SK-N-DZ (cell line): Measurements from ENCODE around the gene CDAN1. TPM values are rescaled to one million over a fixed set of nuclear protein-coding genes. Genes with fewer than 3 reads are reported as not detected.
A peak's percentile ranks its signal among the peaks of the same experiment; 100 is the strongest.
"Not testable (repeated sequence)": the region's sequence is repeated elsewhere in the genome, so short reads cannot be mapped to it uniquely, and the experiment has no call there.

Experiments used
- DNase-seq: peaks from one replicate; pipeline ENCODE4 v3.0.0-alpha.2; 2015; ENCODE audit warnings: low spot score
- polyA plus RNA-seq, 2 experiments: library from polyadenylated mRNA; depleted of rRNA; stranded (reverse); fragments of >200 nt; gene quantifications; 2 replicates each; pipeline ENCODE4 v1.2.3, GENCODE V29; 2014

The CDAN1 gene
- polyA plus RNA-seq (2014; cell fraction: cytosol; rRNA removed), result 20.1 and 23.7 TPM in 2 replicates
- 47.4 and 58.0 TPM in 2 replicates for polyA plus RNA-seq (2014; cell fraction: nucleus; rRNA removed)

- peak; percentile 82 for DNase-seq
Observed at GRCh38 chr15:42736793-42737528, at the start of gene CDAN1. Gene CDAN1, minus strand, starts transcription at chr15:42737128. Its CDS starts 26 bp downstream, at chr15:42737102.

- DNase-seq, result peak; percentile 44
Observed at GRCh38 chr15:42785569-42785968, 48.6 kb upstream of the CDAN1 start.

- peak; percentile 70 for DNase-seq
Observed at GRCh38 chr15:42784705-42785104, 47.8 kb upstream of the CDAN1 start.

GRCh38 chr15:42782716-42783115 lies 45.8 kb upstream of the CDAN1 start:
- no peak for DNase-seq

GRCh38 chr15:42775416-42775815 lies 38.5 kb upstream of the CDAN1 start:
- DNase-seq, result no peak

GRCh38 chr15:42772901-42773300 lies 36.0 kb upstream of the CDAN1 start:
- no peak for DNase-seq

- no peak for DNase-seq
Observed at GRCh38 chr15:42772144-42772543, 35.2 kb upstream of the CDAN1 start.

- not testable (repeated sequence) for DNase-seq
Observed at GRCh38 chr15:42766109-42766508, 29.2 kb upstream of the CDAN1 start.

GRCh38 chr15:42764154-42764731 lies 27.3 kb upstream of the CDAN1 start:
- DNase-seq, result not testable (repeated sequence)

- not testable (repeated sequence) for DNase-seq
Observed at GRCh38 chr15:42761813-42762212, 24.9 kb upstream of the CDAN1 start.

GRCh38 chr15:42760759-42761158 lies 23.8 kb upstream of the CDAN1 start:
- DNase-seq, result no peak

- DNase-seq, result no peak
Observed at GRCh38 chr15:42759093-42759492, 22.2 kb upstream of the CDAN1 start.

GRCh38 chr15:42750306-42750705 lies 13.4 kb upstream of the CDAN1 start:
- DNase-seq, result no peak

GRCh38 chr15:42749266-42749665 lies 12.3 kb upstream of the CDAN1 start:
- peak; percentile 98 for DNase-seq

- DNase-seq, result no peak
Observed at GRCh38 chr15:42744195-42744594, 7.3 kb upstream of the CDAN1 start.

GRCh38 chr15:42742149-42742548 lies 5.2 kb upstream of the CDAN1 start:
- DNase-seq, result no peak

GRCh38 chr15:42741710-42742109 lies 4.8 kb upstream of the CDAN1 start:
- peak; percentile 62 for DNase-seq

GRCh38 chr15:42737529-42738328 lies 801 bp upstream of the CDAN1 start:
- DNase-seq, result no peak

GRCh38 chr15:42736178-42736792 lies 643 bp downstream of the CDAN1 start:
- no peak for DNase-seq

GRCh38 chr15:42735382-42736165 lies 1.4 kb downstream of the CDAN1 start:
- DNase-seq, result no peak

- no peak for DNase-seq
Observed at GRCh38 chr15:42734076-42734672, 2.8 kb downstream of the CDAN1 start.
